Tibial nerve (tissue), 3 donors: ENCODE data around the gene TYMS.

ENCODE experiments used
- POLR2A ChIP-seq, 2 donors: fragments of 450-650 bp; IDR thresholded peaks; one replicate each; pipeline ENCODE4 v1.6.1; 2017; ENCODE audit warnings: antibody characterized with exemption in 2 of 2, mild to moderate bottlenecking in 2 of 2, moderate library complexity in 2 of 2
- TF ChIP-seq, protein P1 (sequence below), 5 experiments: fragments of 200-600 bp in 3 of 5; fragments of 450-650 bp in 2 of 5; sonication (generic) in 3 of 5; IDR thresholded peaks; one replicate each; pipeline ENCODE4 v1.5.1; 2016 to 2019; ENCODE audit warnings: antibody characterized with exemption in 5 of 5, mild to moderate bottlenecking in 3 of 5, moderate library complexity in 2 of 5

DNA sequence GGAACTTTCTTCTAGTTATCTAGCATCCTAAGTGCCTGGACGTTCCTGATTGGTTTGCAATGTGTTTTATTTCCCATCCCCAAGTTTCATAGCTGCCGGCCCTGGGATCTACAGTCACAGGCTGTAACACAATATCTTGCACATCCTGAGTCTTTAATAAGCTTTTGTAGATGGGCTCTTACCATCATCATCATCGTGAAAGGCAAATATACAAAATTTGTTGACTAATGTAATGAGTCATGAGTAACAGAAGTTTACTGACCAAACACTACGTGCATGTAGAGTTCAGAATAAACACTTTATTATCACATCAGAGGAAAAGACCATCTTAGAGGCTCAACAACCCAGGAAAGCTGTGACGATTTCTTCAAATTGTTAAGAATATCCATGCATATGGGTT, 8.1 kb upstream of the TYMS start:
- TF ChIP-seq, protein P1, sequence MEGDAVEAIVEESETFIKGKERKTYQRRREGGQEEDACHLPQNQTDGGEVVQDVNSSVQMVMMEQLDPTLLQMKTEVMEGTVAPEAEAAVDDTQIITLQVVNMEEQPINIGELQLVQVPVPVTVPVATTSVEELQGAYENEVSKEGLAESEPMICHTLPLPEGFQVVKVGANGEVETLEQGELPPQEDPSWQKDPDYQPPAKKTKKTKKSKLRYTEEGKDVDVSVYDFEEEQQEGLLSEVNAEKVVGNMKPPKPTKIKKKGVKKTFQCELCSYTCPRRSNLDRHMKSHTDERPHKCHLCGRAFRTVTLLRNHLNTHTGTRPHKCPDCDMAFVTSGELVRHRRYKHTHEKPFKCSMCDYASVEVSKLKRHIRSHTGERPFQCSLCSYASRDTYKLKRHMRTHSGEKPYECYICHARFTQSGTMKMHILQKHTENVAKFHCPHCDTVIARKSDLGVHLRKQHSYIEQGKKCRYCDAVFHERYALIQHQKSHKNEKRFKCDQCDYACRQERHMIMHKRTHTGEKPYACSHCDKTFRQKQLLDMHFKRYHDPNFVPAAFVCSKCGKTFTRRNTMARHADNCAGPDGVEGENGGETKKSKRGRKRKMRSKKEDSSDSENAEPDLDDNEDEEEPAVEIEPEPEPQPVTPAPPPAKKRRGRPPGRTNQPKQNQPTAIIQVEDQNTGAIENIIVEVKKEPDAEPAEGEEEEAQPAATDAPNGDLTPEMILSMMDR (IDR thresholded peaks at IDR 0.05) = no peak
- no peak for TF ChIP-seq POLR2A (IDR thresholded peaks at IDR 0.05)
